Esophagus muscularis mucosa (tissue), 4 donors: ENCODE measurements around the gene PRKCH. TPM values are rescaled to one million over a fixed set of nuclear protein-coding genes. Genes with fewer than 3 reads are reported as not detected.
A peak's percentile ranks its signal among the peaks of the same experiment; 100 is the strongest.

Experiments used
- DNase-seq: peaks from one replicate; pipeline ENCODE4 v3.0.0-alpha.2; 2017; ENCODE audit errors: extremely low spot score
- H3K27ac ChIP-seq, 4 donors: fragments of 200-600 bp; sonication (generic); replicated peaks in 1 of 4; 1 replicate in 3 of 4; 2 replicates in 1 of 4; pipeline ENCODE4 v1.5.1; 2016 to 2019; ENCODE audit warnings: mild to moderate bottlenecking in 1 of 4
- H3K27me3 ChIP-seq, 4 donors: fragments of 200-600 bp; sonication (generic); one replicate each; pipeline versions ENCODE4 v1.5.1 to v1.6.0; 2016 to 2019
- H3K36me3 ChIP-seq, 4 donors: fragments of 200-600 bp; sonication (generic); one replicate each; pipeline ENCODE4 v1.5.1; 2016 to 2019
- H3K4me1 ChIP-seq, 4 donors: fragments of 200-600 bp; sonication (generic); one replicate each; pipeline ENCODE4 v1.5.1; 2016 to 2019
- H3K4me3 ChIP-seq, 4 donors: fragments of 200-600 bp; sonication (generic); 1 replicate in 2 of 4; 2 replicates in 2 of 4; pipeline ENCODE4 v1.5.1; 2016 to 2019; ENCODE audit warnings: mild to moderate bottlenecking in 4 of 4, moderate library complexity in 1 of 4
- H3K9me3 ChIP-seq, 4 donors: fragments of 200-600 bp; sonication (generic); 1 replicate in 3 of 4; 2 replicates in 1 of 4; pipeline ENCODE4 v1.5.1; 2016 to 2019
- EP300 ChIP-seq: sonication (generic); formaldehyde crosslinking; IDR thresholded peaks from one replicate; pipeline ENCODE4 v1.6.1; 2017; ENCODE audit warnings: antibody characterized with exemption
- POLR2A ChIP-seq: fragments of 450-650 bp; IDR thresholded peaks from one replicate; pipeline ENCODE4 v1.6.1; 2017; ENCODE audit warnings: antibody characterized with exemption, moderate library complexity, mild to moderate bottlenecking, low read depth
- POLR2AphosphoS5 ChIP-seq, 2 donors: sonication (generic); formaldehyde crosslinking; IDR thresholded peaks; one replicate each; pipeline ENCODE4 v1.6.1; 2017; ENCODE audit warnings: antibody characterized with exemption in 2 of 2
- WGBS: methylation state at CpG from one replicate; pipeline ENCODE4 v1.1.5; 2018; 5-methylcytosine and 5-hydroxymethylcytosine counted together
- intact Hi-C: fragments of 100-400 bp; cut with DNase I; formaldehyde crosslinking; loops from one replicate; pipeline ENCODE4 v1.15.1; 2023
- total RNA-seq, 4 donors: library from RNA; depleted of rRNA; stranded (reverse); fragments of >200 nt; gene quantifications; one replicate each; pipeline versions ENCODE4 v1.1.0 to v1.2.1, GENCODE V29; 2016
- TF ChIP-seq, protein P1 (sequence below), 3 experiments: fragments of 200-600 bp in 2 of 3; fragments of 450-650 bp in 1 of 3; sonication (generic) in 2 of 3; IDR thresholded peaks; one replicate each; pipeline ENCODE4 v1.5.1; 2017 to 2019; ENCODE audit warnings: antibody characterized with exemption in 3 of 3, mild to moderate bottlenecking in 2 of 3, moderate library complexity in 1 of 3

The PRKCH gene
- total RNA-seq, 4 donors from 2014 or later, result 13.3 to 67.6 (median 32.2) TPM

DNA sequence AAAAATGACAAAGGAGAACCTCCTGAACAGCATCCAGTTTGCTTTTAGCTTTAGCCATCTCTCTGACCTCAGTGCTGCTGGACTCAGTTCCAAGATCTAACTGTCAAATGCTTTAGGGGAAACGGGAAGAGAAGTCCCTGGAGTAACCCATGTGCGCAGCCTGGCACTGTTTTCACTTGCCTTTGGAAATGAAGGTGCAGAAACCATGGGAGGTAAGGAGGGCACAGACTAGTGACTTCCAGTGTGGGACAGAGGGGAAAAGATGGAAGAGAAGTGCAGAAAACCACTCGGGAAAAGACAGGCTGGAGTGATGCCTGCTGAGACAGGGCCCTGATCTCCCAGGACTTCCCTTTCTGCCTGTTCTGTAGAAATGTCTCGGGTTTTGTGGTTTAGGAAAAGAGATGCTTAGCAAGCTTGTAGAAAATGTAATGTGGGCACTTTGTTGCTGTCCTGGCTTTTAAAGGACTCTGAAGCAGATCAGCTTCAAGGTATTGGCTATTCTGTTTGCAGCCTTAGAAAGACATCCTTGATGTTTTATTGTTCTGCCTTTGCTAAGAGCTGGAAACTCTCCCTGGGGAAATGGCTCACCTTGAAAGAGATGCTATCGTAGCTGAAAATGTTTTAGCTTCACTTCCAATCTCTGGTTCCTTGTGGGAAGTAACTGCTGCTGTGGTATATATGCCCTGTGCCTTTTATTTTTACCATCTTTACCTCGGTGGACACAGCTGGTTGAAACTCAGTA lies 249.3 kb downstream of the PRKCH start:
- no peaks in the 10 kb centered on the region for H3K27me3 ChIP-seq
- DNase-seq, result no peak
- 59% methylated on average over 6 of the region's 6 CpGs for WGBS
- no peak overlapping the region for H3K4me3 ChIP-seq
- TF ChIP-seq, protein P1, sequence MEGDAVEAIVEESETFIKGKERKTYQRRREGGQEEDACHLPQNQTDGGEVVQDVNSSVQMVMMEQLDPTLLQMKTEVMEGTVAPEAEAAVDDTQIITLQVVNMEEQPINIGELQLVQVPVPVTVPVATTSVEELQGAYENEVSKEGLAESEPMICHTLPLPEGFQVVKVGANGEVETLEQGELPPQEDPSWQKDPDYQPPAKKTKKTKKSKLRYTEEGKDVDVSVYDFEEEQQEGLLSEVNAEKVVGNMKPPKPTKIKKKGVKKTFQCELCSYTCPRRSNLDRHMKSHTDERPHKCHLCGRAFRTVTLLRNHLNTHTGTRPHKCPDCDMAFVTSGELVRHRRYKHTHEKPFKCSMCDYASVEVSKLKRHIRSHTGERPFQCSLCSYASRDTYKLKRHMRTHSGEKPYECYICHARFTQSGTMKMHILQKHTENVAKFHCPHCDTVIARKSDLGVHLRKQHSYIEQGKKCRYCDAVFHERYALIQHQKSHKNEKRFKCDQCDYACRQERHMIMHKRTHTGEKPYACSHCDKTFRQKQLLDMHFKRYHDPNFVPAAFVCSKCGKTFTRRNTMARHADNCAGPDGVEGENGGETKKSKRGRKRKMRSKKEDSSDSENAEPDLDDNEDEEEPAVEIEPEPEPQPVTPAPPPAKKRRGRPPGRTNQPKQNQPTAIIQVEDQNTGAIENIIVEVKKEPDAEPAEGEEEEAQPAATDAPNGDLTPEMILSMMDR (IDR thresholded peaks at IDR 0.05), result no peak
- TF ChIP-seq POLR2AphosphoS5 (IDR thresholded peaks at IDR 0.05), result no peak
- no peak for TF ChIP-seq EP300
- TF ChIP-seq POLR2A, result no peak
- H3K27ac ChIP-seq, result peak overlapping the region; percentile 48 to 70 (median 62)
- intact Hi-C loops, result no loop called here
- H3K9me3 ChIP-seq, result no peaks in the 10 kb centered on the region
- H3K4me1 ChIP-seq, result peaks cover 54 to 84% (median 77%) of the 10 kb centered on the region in 4 donors
- no peaks in the 10 kb centered on the region for H3K36me3 ChIP-seq

DNA sequence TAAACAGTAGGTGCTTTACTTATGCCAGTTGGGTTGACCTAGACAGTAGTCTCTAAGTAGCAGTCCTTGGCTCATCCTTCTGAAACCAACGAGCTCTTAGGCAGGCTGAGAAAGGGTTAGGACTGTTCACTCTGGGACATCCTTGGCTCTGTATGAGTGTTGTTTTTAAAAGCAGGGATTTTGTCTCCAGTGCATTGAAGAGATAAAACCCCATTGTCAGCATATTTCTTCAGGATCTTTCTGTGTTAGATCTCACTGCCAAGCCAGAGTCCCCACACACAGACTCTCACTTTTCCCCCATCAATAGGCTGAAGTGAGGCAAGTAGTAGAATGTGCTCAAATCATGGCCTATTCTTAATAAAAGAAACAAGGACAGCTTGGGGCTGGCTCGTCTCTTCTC lies 250.5 kb downstream of the PRKCH start:
- intact Hi-C loops, result no loop called here
- TF ChIP-seq, protein P1 (IDR thresholded peaks at IDR 0.05), result no peak
- TF ChIP-seq POLR2AphosphoS5 (IDR thresholded peaks at IDR 0.05), result no peak
- no peak for TF ChIP-seq EP300
- no peak for TF ChIP-seq POLR2A
- peak overlapping the region in 1 of 4 donors; percentile 81 for H3K27ac ChIP-seq
- no peaks in the 10 kb centered on the region for H3K27me3 ChIP-seq
- no peaks in the 10 kb centered on the region for H3K9me3 ChIP-seq
- H3K4me3 ChIP-seq, result no peak overlapping the region
- no peaks in the 10 kb centered on the region for H3K36me3 ChIP-seq
- 92% methylated on average over 2 of the region's 2 CpGs for WGBS
- no peak for DNase-seq
- H3K4me1 ChIP-seq, result peaks cover 43 to 74% (median 68%) of the 10 kb centered on the region in 4 donors

- H3K4me1 ChIP-seq, result peaks cover 33 to 69% (median 63%) of the 10 kb centered on the region in 4 donors
- TF ChIP-seq EP300, result no peak
- TF ChIP-seq POLR2A, result no peak
- TF ChIP-seq, protein P1 (IDR thresholded peaks at IDR 0.05), result no peak
- TF ChIP-seq POLR2AphosphoS5 (IDR thresholded peaks at IDR 0.05), result no peak
- H3K36me3 ChIP-seq, result no peaks in the 10 kb centered on the region
- H3K4me3 ChIP-seq, result no peak overlapping the region
- H3K27ac ChIP-seq, result peak overlapping the region; percentile 65 to 81 (median 74)
- no peak for DNase-seq
- H3K9me3 ChIP-seq, result no peaks in the 10 kb centered on the region
- 57% methylated on average over 3 of the region's 3 CpGs for WGBS
- intact Hi-C loops, result no loop called here
- no peaks in the 10 kb centered on the region for H3K27me3 ChIP-seq
These were observed 251.9 kb downstream of the PRKCH start for GRCh38 chr14:61573321-61573720.

- peaks cover 26 to 63% (median 57%) of the 10 kb centered on the region in 4 donors for H3K4me1 ChIP-seq
- TF ChIP-seq POLR2AphosphoS5 (IDR thresholded peaks at IDR 0.05), result peak in 1 of 2 donors; percentile 30
- TF ChIP-seq, protein P1 (IDR thresholded peaks at IDR 0.05), result no peak
- H3K27me3 ChIP-seq, result no peaks in the 10 kb centered on the region
- peak overlapping the region; percentile 65 to 81 (median 74) for H3K27ac ChIP-seq
- WGBS, result 45% methylated on average over 7 of the region's 7 CpGs
- H3K4me3 ChIP-seq, result no peak overlapping the region
- no peaks in the 10 kb centered on the region for H3K36me3 ChIP-seq
- H3K9me3 ChIP-seq, result no peaks in the 10 kb centered on the region
- no peak for DNase-seq
- intact Hi-C loops, result no loop called here
These were observed 252.6 kb downstream of the PRKCH start for GRCh38 chr14:61573748-61574513.
